Choroid plexus epithelial cell (primary cell): ENCODE data around the gene POF1B.

Source experiments
- DNase-seq: peaks from one replicate; pipeline ENCODE4 v3.0.0-alpha.2; 2010; ENCODE audit warnings: low read depth
- H3K4me3 ChIP-seq: 2 replicates; pipeline ENCODE4 v1.5.1; 2011; ENCODE audit warnings: low read depth, mild to moderate bottlenecking, control low read depth, low read length, moderate library complexity
- CTCF ChIP-seq: conservative IDR thresholded peaks from 2 replicates; pipeline ENCODE4 v1.5.1; 2011; ENCODE audit warnings: low read depth, mild to moderate bottlenecking, control low read depth, inconsistent platforms, low read length, moderate library complexity

The POF1B gene

GRCh38 chrX:85379174-85379907 lies at the start of gene POF1B:
TSS of gene POF1B (minus strand) at chrX:85379665. CDS start at chrX:85379454, 211 bp downstream.
- TF ChIP-seq CTCF: no peak
- DNase-seq: no peak
- no peak within 1 kb of the TSS for H3K4me3 ChIP-seq

GRCh38 chrX:85429066-85429465 lies 49.6 kb upstream of the POF1B start:
- DNase-seq: no peak
- no peak overlapping the region for H3K4me3 ChIP-seq
- TF ChIP-seq CTCF: no peak

- TF ChIP-seq CTCF: no peak
- no peak for DNase-seq
- no peak overlapping the region for H3K4me3 ChIP-seq
These were observed 39.8 kb upstream of the POF1B start for GRCh38 chrX:85419293-85419692.

GRCh38 chrX:85391878-85392238 lies 12.4 kb upstream of the POF1B start:
- H3K4me3 ChIP-seq: no peak overlapping the region
- no peak for TF ChIP-seq CTCF
- no peak for DNase-seq

DNA sequence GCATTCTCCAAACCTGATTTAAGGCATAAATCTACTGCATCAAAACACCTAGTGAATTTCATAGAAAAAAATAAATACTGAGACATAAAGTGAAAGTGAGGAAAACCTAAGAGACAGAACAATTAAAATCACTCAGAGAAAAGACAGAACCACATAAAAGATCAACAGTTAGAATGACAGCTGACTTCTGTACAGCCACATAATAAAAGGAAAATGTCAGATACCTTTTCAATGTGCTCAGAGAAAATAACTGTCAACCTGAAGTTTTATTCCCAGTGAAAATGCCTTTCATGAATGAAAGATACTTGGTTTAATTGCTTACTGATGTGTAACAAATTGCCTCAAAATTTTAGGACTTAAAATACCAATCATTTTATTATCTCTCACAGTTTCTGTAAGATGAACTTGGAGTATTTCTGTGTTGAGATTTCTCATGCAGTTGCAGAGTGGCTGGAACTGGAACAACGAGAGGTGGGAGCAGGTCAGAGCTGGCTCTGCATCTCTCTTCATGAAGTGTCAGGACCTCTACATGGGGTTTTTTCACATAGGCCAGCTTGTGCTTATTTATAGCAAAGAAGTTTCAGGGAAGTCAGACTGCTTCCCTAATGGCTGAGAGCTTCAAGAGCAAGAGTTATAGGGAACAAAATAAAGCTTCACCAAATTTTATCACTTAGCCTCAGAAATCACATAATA lies 11.9 kb upstream of the POF1B start:
- no peak for DNase-seq
- TF ChIP-seq CTCF: no peak
- H3K4me3 ChIP-seq: no peak overlapping the region

DNA sequence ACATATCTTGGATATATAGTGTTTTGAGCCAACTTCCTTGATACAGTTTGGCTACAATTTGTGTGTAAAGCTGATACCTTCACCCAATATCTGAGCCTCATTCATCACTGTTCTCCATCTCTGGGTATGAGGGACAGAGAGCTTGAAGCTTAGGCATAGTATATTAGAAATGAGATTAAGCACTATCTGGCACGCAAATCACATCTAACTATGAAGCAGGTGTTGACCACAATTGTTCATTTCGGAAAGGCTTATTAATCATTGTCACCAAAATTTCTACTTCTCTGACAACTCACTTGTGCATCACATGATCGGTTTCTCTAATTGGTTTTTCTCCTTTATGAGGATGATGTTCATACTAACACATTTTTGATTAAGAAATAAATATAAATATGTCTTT lies 2.1 kb upstream of the POF1B start:
- no peak for DNase-seq
- H3K4me3 ChIP-seq: no peak overlapping the region
- no peak for TF ChIP-seq CTCF

- no peak overlapping the region for H3K4me3 ChIP-seq
- no peak for TF ChIP-seq CTCF
These were observed 1.0 kb downstream of the POF1B start for GRCh38 chrX:85378461-85378860.

More at GRCh38 chrX:85378461-85378860, 1.0 kb downstream of the POF1B start:
- no peak for DNase-seq
